Stimulated activated CD4-positive, alpha-beta T cell treated with anti-CD3 and anti-CD28 coated beads, Interleukin-12 subunit alpha, Interleukin-12 subunit beta, amount 100 ng/mL, for 24 hours (primary cell): ENCODE results near the gene PKNOX2.

Experiments used
- DNase-seq, 2 experiments: peaks; one replicate each; pipeline ENCODE4 v3.0.0-alpha.2; 2020; ENCODE audit warnings: low read depth in 2 of 2

PKNOX2 gene

DNA sequence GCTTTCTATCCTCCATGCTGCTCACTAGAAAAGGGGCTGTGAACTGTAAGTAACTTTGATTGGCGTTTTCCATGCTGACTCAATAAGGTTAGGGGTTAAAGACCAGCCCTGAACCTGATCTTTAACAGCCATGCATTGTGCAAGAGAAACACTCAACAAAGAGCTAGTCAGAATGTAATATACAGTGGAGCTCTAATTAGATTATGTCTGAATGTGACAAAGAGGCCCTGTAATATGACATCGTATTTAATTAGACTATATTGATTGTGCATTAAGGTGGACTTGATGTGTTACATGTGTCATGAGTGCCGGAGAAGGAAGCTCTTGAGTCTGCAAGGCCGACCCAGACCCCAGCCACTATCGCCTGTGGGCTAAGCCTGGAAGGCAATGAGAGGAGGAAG is 70.5 kb downstream of the PKNOX2 start:
- no peak for DNase-seq

DNA sequence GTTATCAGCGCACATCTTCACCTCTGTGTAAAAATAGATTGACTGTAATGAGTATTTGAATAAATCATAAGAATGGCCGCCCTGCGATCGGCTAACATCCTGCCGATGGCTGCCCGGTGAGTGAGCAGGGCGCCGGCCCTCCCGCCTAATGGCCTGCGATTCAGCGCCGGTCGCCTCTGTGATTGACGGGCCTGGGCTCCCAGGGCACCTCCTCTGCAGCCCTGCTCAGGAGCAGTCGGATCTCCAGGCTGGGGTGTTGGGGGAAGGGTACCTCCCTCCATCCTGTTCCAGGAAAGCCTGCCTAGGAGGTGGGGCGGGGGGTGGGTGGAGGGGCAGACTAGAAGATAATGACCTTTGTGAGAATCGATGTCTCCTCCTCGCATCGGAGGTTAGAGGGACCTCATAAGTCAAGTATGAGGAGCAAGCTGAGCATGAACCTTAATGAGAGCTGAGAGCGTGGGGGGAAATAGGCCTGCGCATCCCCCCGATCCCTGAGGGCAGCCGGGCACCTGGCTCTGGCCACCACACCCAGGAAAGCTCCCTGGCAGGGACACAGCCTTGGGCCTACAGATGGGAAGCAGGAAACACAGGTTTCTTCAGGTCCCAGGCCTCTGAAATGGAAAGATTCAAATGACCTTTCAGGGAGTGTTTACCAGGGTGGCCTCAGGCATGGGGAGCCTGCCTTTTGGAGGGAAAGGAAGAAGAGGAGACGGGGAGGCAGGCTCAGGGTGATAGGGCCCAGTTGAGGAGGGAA is 71.7 kb downstream of the PKNOX2 start:
- DNase-seq, result no peak

DNA sequence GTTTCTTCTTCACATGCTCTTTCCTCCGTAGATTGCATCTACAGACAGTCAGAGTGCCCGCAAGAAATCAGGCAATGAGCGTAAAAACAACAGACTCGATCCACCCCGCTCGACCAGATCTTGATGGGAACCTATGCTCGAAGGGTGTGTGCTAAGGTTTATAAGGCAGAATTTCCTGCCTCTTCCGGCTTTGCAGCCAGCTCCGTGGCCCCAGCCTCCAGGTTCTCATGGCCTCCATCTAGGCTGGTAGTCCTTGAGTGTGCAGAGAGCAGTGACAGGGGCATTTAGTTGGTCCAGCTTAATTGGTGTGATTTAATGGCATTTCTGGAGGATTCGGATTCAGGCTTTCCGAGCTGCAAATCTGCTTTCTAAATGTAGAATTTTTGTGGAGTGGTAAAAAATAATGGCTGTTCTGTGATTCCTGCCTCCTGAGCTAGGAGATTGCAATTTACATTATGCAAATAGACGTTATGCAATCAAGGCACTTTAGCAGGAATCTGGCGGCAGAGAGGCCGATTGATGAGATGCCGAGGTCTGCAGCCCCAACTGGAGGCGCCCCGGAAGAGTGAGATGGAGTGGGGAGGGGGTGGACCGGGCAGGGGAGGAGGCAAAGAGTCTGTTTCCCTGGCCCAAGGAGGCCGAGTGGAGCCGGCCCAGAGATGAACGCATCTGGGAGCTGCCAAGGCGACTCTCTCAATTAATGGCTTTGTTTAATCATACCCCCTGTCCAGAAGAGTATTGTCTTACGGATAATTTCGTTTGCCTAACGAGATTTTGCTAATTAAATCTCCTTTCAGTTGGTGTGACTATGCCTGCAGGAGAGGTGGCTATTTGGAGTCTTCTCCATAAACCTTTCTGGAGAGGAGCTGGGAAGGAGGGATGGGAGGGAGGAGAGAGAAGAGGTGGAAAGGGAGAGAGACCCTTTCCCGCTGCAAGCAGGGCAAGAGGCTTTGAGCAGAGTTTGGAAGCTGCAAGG is 75.3 kb downstream of the PKNOX2 start:
- no peak for DNase-seq

DNA sequence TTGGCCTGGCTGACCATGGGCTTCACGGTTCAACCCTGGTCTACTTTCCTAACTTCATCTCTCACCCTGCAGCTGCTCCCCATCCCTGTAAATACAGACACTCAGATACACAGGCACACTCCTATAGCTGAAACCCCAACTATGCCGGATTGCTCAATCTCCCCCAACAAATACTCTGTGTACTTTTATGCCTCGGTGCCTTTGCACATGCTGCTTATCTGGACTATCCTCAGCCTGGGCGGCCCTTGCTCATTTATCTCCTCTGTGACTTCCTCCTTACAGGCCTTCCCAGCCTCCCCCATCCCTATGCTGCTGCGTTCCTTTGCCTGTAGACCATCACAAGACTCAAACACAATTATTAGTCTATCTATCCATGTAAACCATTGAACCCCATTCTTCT is 76.6 kb downstream of the PKNOX2 start:
- DNase-seq, result no peak

DNA sequence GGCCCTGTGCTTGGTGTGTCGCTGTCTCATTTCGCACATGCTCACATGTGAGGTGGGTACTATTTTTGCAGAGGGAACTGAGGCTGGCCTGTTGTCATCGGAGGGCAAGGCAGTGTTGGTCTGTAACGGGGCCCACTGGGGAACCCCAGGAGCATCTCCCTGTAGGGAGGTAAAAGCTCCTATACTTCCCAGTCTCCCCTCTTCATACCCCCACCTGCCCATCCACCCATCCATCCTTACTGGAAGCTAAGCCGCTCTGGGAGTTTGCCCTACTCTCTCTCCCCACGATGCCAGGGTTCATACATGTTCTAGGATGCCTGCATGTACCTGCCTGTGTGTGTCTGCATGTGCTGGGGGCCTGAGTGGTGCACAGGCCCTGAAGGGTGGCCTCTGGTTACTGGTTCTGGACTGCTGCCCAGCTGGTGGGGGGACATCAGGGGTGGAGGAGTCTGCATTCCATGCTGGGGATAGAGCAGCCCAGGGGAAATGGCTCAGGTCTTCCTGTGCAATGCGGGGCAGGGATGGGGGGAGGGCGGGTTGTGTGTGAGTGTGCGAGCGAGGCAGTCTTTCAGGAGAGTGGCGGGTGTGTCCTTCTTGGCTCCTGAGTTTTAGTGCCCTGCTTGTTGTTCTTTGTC is 77.7 kb downstream of the PKNOX2 start:
- no peak for DNase-seq

DNA sequence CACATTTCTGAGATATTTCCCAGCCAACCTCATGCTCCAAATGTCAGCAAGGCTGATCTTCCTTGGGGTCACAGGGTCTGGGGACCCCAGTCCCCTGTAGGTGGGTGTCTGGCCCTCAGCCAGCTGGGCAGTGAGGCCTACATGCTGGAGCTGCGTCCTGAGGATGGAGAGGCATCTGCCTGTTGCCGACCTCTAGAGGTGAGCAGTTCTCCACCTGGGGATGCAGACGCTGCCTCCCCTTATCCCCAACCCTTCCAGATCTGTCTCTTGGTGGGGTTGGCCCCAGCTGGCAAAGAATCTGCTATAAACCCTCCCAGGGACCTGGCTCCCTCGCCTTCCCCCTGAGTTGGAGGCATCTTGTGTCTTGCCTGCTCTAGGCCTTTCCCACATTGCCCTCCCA is 79.6 kb downstream of the PKNOX2 start:
- DNase-seq, result no peak

DNA sequence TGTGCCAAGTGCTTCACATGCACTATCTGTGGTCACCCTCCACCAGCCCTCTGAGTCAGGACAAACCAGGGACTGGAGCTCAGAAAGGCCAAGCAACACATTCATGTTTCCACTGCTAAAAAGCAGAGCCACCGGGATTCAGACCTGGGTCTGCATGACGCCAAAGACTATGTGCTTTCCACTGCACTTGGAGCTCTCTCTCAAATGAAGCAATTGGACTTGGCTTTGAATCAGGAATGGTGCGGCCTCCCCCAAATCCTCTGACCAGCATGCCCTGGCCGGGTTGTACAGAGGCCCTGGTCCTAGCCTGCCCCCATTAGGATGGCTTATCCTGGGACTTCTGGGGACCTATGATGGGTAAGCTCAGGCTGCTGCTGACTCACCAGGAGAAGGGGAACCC is 80.7 kb downstream of the PKNOX2 start:
- no peak for DNase-seq

DNA sequence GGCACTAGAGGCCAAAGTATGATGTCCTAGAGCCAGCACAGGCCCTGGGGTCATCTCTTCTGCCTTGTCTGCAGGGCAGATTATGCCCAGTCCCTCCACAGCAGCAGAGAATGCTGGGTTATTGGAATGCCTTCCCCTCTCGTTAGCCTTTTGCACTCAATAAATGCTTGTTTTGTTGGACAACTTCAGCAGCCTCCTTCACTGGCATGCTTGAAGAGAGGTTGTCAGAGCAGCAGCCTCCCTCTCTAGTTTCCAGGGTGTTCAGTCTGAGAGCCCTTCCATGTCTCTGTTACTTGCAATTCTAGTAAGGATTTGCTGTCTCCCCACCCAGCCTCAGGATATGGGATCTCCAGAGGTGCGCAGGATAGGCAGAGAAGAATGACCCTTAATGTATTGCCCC is 82.9 kb downstream of the PKNOX2 start:
- no peak for DNase-seq

DNA sequence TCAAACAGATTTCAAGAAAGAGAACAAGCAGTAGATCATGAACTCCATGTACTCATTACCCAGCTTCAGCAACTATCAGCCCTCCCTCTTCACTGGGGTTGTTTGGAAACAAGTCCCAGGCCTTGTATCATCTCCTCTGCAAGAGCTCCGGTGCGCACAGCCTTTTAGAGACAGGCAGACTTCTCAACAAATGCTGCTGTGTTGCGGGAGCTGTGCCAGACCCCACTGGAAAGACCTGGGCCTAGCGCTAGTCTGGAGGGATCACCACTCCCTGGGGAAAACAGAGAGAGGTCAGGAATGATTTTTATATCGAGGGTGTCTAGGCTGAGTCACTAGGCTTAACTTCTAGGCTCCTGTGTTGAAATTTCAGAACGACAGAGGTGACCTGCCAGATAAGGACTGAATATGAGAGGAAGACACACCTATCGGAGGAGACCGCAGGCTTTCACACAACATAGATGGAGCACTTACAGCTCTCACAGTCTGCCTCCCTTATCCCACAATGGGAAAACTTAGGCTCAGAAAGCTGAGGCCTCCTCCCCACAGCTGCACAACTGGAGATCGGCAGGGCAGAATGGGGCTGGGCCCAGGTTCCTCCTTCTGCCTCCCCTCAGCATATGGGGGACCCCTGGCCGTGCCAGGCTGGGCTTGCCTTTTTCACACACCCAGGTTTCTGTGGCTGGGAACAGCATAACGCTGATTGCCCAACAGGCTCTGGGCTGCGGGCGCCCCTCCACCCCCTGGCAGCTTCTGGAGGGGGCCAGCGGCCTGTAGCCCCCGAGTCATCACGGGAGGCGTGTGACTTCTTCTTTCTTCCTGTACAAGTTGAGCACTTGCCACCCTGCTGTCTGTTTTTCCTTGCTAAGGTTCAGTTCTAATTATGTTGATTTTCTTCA is 86.0 kb downstream of the PKNOX2 start:
- no peak for DNase-seq

DNA sequence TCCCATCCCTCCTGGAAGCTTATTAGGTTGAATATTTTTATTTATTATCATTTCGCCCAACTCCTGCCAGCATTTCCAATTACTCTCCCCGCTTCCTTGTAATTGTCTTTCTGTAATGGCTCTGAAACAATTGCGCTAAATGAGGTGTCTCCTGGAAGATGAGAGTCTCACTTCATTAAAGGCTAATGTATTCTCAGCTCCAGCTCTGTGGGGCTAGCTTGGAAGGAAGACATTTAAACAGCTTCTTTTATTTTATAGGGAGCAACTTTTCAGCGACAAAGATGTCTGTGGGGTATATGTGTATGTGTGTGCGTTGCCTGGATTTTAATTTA is 86.6 kb downstream of the PKNOX2 start:
- no peak for DNase-seq

DNA sequence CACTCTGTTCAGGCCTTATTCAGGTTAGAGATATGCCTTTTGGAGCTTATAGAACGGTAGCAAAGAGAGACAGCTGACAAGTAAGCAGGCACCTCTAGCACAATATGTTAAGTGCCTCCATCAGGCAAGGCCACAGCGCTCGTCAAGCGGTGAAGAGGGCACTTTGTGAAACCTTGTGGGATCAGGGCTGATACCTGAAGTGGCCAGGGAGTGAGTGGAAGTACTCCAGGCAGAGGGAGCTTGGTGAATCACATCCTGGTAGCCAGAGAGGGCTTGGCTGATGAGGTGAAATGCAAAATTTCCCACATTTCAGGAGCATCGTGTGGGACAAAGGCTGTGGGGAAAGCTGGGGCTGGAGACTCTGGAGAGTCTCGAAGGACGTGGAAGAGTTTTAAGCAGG is 87.4 kb downstream of the PKNOX2 start:
- DNase-seq, result no peak

DNA sequence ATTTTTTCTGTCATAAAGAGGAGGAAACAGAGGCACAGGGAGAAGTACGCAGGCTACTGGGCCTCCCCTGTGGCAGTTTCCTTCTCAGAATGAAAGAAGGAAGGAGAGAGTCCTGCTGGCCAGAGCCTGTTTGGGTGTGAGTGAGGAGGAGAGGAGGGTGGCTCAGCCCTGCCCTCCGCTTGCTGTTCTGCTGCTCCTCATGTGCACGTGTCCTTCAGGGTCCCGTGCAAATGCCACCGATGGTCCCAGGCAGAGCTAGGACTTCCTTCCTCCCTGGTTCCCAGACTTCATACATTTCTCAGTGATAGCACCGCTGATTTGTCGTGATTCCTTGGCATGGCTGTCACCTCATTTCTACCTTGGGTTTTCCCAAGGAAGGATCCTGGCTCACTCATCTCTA is 88.7 kb downstream of the PKNOX2 start:
- no peak for DNase-seq

DNA sequence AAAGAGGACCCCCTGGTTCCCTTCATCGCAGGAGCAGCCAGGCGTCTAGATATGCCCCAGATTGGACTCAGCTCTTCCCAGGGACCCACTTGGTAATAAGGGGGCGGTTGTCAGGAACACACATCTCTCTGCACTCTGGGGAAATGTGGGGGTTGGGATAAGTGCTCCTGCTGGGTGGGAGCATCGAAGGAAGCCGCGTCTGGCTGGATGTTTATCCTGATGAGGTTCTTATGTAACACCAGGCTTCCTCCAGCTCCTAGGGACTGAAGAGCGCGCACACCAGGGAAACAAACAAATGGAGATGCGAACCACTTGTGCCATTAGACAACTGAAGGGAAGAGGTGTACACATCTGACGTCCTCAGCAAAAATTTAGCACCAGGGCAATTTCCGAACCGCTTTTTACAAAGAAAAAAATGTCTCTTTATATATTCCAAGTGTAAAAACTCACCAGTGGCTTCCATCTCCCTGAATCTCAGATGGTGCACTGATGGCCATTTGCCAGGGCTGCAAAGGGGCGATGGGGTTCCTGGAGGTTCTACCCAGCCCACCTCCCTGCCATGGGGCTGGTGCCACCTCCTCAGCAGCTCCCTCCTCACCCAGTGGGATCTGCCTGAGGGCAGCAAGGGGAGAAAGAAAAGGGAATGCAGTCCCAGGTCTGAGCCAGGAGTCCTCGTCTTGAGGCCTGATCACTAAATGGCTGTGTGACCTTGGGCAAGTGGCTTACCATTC is 89.4 kb downstream of the PKNOX2 start:
- no peak for DNase-seq

DNA sequence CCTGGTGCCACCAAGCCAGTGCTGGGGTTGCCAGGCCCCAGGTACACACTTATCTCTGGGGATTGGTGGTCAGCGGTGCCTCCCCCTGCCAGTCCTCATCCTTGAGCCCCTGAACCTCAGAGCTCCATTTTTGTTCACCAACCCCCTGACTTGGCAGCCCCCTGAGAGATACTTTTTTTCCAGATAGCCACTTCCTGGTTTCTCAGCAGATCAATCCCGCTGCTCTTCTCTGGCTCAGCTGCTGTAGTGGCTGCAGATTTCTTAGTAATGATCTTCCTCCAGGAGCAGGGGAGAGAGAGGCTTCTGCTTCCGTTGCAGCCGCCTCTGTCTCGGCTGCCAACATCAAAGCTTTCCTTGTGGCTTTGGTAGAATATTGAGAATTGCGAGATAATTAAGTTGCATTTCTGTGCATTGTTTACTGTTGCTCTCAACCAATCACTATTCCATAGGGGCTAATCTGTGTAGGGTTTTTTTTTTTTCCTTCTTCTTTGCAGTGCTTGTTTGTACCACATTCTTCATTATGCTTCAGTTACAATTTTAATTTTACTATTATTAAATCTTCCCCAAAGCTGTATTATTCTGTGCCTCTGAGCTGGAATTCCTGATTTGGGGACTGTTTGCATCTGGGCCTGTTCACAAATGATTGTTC is 92.1 kb downstream of the PKNOX2 start:
- DNase-seq, result no peak

DNA sequence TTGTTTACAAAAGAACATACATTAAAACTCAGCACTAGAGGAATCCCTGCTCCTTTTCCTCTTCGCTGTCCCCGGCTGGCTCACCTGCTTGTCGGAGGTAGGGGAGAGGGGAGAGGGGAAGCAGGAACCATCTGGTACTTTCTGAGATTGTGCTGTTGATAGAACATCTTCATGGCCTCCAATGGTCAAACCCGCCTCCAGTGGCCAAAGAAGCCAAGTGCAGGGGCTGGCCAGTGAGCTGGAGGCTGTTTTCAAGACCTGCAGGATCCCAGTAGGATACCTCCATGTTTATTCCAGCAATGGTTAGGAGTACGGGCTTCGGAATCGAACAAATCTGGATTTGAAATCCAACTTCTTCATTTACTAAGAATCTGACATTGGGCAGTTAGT is 92.6 kb downstream of the PKNOX2 start:
- no peak for DNase-seq

DNA sequence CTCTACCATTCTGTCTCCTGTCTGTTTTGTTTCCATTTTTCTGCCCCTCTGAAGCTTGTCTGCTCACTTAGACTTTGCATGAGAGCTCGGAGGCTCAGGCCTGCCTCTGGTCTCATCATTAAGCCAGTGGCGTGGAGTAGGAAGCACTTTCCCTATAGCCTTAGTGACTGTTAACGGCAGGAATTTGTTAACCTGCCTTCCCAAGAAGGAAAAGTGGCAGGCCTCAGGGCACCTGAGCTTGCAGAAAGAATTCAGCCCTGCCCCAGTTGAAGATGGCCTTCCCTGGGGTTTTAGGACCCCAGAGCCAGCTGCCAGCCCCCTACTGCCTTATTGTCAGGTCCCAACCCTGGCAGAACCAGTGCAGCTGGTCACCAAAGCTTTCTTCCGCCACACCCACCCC is 93.2 kb downstream of the PKNOX2 start:
- DNase-seq, result no peak

DNA sequence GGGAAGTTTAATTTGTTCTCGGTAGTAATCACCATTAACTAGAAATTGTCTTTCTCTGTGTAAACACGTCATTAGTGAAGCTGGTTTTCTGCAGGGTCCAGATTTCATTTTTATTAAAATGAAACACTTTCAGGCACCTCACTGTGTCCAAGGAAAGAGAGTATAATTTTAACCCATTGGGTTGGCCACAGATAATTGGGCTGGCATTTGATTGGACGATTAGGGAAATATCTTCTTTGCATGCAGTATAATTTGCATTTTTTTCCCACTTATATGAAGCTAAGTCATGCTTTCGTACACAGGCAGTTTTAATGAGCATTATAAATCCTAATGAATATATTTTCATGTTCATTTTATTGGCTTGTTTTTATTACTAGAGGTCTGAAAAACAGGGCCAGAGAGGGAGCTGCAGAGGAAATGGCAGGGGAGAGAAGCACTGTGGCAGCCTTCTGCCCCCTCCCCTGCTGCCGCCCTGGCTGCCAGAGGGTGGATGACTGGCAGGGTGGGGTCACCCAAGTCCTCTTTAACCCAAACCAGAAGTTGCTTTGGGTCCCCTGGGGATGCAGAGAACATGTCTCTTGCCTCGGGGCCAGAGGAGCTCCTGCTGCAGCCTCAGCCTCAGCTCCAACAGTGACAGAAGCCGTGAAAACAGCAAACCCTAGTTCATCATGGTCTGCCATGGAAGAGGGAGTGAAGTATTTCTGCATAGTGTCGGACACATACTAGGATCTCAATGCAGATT is 93.9 kb downstream of the PKNOX2 start:
- no peak for DNase-seq

DNA sequence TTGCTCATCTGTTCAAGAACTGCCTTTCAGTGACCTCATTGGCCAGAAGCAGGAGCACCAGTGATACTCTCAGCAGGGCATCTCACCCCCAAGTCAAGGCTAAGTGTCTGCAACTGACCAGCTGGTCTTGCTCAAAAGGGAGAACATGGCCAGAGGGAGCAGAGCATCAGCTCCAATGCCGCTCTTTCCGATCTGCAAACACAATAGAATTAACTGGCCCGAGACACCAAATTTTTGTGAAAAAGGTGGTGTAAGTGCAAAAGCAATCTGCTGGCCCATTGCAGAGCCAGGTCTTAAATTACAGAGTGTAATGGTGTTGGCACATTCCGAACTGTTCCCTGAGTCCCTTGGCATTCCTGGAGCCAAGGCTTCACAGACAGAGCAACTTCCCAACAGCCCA is 97.0 kb downstream of the PKNOX2 start:
- DNase-seq, result no peak

DNA sequence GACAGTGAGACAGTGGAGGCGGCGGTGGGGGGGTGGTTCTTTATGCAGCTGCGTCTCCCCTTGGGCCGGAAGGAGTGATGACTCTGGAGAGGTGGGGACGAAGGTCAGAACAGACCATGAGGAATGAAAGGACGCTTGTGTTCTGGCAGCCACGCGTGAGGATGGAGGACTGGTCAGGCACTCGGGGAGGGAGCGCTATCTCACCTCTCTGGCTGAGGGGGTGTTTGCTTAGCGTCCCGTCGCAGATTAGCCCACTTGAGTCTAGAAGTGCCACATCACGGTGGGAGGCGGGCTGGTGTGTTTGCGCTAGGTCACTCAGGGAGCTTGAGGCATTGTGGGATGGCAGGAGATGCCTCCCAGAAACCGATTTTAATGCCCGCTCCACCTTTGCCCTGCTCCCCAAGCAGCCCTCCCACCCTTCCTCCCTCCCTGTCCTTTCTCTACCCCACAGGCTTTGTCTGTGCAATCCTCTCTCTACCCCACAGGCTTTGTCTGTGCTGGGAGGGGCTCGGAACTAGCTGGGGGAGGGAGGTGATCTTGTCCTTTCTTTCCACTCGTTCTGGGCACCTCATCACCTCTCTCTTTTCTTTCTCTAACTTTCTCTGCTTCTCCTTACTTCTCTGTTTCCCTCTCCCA is 97.8 kb downstream of the PKNOX2 start:
- DNase-seq, result no peak
